Omental fat pad (tissue), 4 donors: ENCODE results near the gene GJA3. TPM values are rescaled to one million over a fixed set of nuclear protein-coding genes. Genes with fewer than 3 reads are reported as not detected.

ENCODE experiments used
- ATAC-seq: fragments of 150-250 bp; one replicate; pipeline ENCODE4 v1.9.1; 2016; ENCODE audit warnings: mild to moderate bottlenecking, moderate library complexity; ENCODE audit not compliant: low FRiP score
- DNase-seq: peaks from one replicate; pipeline ENCODE4 v3.0.0-alpha.2; 2019; ENCODE audit warnings: low spot score
- total RNA-seq, 4 donors: library from RNA; depleted of rRNA; stranded (reverse); fragments of >200 nt; gene quantifications; one replicate each; pipeline ENCODE4 v1.1.0, GENCODE V29; 2016
- TF ChIP-seq, protein P1 (sequence below), 3 donors: fragments of 450-650 bp; IDR thresholded peaks; one replicate each; pipeline ENCODE4 v1.5.1; 2016 to 2017; ENCODE audit warnings: antibody characterized with exemption in 3 of 3, mild to moderate bottlenecking in 3 of 3, moderate library complexity in 2 of 3

The GJA3 gene
- total RNA-seq, 4 donors from 2014 or later: 0.19 to 1.6 (median 0.60) TPM; not detected in 1

DNA sequence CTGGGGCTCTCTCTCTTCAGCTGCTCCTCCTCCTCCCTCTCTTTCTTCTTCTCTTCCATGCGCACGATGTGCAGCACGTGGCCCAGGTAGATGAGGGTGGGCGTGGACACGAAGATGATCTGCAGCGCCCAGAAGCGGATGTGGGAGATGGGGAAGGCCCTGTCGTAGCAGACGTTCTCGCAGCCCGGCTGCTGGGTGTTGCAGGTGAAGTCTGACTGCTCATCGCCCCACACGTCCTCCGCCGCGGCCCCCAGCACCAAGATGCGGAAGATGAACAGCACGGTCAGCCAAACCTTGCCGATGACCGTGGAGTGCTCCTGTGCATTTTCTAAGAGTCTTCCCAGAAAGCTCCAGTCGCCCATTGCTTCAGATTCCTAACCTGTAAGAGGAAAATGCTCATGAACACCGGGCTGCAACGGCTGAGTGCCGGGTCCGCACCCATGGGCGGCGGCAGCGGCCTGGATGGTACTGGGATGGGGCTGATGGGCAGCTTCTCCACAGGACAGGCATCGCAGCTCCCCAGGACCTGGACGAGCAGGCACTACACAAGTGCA, 17.8 kb downstream of the GJA3 start:
- ATAC-seq: no peak
- TF ChIP-seq, protein P1, sequence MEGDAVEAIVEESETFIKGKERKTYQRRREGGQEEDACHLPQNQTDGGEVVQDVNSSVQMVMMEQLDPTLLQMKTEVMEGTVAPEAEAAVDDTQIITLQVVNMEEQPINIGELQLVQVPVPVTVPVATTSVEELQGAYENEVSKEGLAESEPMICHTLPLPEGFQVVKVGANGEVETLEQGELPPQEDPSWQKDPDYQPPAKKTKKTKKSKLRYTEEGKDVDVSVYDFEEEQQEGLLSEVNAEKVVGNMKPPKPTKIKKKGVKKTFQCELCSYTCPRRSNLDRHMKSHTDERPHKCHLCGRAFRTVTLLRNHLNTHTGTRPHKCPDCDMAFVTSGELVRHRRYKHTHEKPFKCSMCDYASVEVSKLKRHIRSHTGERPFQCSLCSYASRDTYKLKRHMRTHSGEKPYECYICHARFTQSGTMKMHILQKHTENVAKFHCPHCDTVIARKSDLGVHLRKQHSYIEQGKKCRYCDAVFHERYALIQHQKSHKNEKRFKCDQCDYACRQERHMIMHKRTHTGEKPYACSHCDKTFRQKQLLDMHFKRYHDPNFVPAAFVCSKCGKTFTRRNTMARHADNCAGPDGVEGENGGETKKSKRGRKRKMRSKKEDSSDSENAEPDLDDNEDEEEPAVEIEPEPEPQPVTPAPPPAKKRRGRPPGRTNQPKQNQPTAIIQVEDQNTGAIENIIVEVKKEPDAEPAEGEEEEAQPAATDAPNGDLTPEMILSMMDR (IDR thresholded peaks at IDR 0.05): no peak
- no peak for DNase-seq

DNA sequence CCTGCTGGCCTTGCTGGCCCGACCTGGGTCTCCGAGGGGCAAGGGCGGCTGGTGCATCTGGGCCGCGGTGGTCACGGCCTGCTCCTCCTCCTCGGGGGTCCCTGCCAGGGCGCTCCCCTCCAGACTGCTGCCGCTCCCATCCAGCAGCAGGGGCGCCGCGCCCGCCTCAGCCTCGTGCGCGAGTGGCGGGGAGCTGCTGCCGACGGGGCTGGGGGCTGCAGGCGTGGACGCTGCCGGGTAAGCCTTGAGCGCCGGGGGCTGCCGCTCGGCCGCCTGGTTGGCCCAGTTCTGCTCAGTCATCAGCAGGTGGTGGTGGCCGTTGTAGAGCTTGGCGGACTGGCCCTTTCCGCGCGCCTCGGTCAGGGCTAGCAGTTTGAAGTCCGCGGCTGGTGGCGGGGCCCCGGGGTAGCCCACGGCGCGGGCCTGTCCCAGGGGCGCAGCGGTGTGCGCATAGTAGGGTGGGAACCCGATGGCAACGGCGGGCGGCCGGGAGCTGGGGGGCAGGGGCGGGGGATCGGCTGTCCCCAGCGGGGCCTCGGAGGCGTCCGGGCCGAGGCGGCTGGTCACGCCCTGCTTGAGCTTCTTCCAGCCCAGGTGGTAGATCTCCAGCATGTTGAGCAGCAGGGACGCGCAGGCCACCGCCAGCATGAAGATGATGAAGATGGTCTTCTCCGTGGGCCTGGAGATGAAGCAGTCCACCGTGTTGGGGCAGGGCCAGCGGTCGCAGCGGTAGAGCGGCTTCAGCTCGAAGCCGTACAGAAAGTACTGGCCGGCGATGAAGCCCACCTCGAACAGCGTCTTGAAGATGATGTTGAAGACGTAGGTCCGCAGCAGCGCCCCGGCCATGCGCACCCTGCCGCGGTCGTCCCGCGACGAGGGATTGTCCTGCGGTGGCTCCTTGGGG, 18.6 kb downstream of the GJA3 start:
- DNase-seq: no peak
- ATAC-seq: no peak
- TF ChIP-seq, protein P1 (IDR thresholded peaks at IDR 0.05): no peak

DNA sequence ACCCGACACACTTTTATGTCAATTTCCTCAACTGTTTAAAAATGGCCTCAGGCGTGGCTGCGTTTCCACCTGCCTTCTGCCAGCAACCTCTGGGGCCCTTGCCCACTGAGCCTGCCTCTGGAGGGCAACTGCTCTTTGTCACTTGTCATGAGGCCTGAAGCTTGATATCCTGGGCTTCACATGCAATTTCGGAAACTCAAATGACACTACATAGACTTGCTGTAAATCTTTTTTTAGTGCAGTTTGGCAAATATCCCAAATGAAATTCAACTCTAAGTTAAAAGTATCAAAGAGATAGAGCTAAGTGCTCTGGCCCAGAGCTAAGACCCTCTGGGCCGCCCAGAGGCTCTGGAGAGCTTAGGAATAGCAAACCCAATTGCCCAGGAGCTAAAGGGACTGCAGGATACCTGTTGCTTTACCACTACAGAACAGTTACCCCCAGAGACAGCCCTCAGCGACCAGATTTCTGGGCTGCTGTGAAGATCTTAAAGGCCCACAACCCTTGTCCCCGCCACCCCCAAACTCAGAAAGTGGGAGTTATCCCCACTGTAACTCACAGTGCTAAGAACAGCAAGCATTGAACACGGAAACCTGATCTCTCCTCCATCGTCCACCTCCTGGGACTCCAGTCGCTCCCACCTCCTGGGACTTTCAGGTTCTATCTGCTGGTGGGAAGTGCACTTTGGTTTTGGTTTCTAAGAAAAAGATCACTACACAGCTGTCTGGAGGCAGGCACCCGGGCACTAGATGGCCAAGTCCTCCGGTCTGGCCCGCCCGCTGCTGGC, 19.4 kb downstream of the GJA3 start:
- DNase-seq (no peak), ATAC-seq (no peak)
- TF ChIP-seq, protein P1 (IDR thresholded peaks at IDR 0.05): no peak

DNA sequence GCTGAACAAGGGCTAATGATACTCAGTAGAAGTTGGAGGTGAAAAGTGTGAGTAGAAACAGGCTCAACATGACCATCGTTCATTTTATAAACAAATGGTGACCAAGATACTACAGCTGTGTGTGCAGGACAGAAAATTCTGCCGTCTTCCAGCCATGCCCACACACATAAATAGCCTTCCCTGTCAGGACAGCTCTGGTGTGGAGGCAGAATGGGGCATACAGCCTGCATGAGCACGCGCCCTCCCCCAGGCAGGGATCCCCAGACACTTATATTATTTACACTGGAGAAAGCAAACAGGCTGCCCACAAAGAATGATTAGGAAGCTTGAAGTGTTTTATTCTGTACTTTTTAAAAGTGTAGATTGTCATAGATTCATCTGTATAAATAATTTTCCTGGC, 20.4 kb downstream of the GJA3 start:
- TF ChIP-seq, protein P1 (IDR thresholded peaks at IDR 0.05): no peak
- ATAC-seq (no peak), DNase-seq (no peak)

DNA sequence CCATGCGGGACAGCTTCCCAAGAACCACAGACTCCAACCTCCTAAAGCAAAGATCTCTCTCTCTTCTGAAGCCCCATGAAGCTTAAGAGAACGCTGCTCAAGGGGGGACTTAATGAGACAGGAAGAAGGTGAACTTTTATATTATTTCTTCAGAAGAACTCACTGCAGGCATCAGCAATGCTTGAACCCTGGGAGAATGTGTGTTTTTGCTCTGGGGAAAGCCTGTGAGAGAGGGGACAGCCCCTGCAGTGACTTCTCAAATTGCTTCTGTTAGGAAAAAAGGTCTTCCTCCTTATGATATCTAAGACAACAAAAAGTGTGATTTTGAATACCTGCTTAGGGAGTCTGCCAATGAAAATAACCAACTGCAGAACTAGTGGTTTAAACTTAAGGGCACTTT, 23.0 kb downstream of the GJA3 start:
- TF ChIP-seq, protein P1 (IDR thresholded peaks at IDR 0.05): no peak
- DNase-seq (no peak), ATAC-seq (no peak)

DNA sequence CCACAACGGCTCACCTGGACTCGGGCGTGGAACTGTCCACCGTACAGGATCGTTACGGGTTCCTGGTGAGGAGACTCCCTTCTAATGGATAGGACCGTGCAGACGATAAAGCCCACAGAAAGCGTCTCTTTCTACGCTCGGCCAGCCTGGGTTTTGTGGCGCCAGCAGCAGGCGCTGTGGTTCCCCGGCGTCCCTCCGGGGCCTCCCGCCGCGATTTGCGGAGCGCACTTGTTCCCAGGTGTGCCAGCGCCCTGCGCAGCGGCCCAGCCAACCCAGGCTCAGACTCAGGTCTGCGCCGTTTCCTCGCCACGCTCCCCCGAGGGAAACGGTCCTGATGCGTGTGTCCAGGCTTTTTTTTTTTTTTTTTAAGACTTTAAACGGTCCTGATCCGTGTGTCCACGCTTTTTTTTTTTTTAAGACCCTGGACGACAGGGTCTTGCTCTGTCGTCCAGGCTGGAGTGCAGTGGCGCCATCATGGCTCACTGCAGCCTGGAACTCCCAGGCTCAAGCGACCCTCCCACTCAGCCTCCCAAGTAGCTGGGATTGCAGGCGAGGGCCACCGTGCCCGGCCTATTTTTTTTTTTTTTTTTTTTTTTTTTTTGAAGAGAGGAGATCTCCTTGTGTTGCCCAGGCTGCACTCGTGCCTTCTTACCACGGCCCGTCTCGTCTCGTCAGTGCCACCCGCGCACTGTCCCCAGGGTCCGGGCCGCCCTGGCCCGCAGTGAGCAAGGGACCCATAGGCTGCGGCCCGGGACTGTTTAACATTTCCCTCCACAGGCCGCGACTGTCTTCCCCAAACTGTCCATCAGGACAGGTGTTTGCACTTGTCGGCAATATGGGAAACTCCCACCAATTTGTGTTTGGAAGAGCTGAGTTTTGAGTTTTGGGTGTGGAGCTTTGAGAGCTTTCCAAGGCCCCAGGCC, 23.8 kb downstream of the GJA3 start:
- TF ChIP-seq, protein P1 (IDR thresholded peaks at IDR 0.05): no peak
- no peak for DNase-seq
- ATAC-seq: no peak
